Upper lobe of left lung (tissue), 4 donors: ENCODE measurements around the gene OXNAD1.

Source experiments
- CTCF ChIP-seq, 6 experiments: fragments of 450-650 bp in 4 of 6; fragments of 200-600 bp in 2 of 6; sonication (generic) in 2 of 6; IDR thresholded peaks; one replicate each; pipeline ENCODE4 v1.5.1; 2016 to 2019; ENCODE audit warnings: antibody characterized with exemption in 6 of 6
- EP300 ChIP-seq, 4 donors: sonication (generic); formaldehyde crosslinking; IDR thresholded peaks; one replicate each; pipeline ENCODE4 v1.5.1; 2017; ENCODE audit warnings: antibody characterized with exemption in 4 of 4, control low read depth in 2 of 4
- POLR2A ChIP-seq, 4 donors: fragments of 450-650 bp; IDR thresholded peaks; one replicate each; pipeline ENCODE4 v1.5.1; 2016 to 2017; ENCODE audit warnings: antibody characterized with exemption in 4 of 4, mild to moderate bottlenecking in 2 of 4

GRCh38 chr3:16303037-16303575, 38.1 kb downstream of the OXNAD1 start:
- TF ChIP-seq CTCF (IDR thresholded peaks at IDR 0.05) (no peak), EP300 (IDR thresholded peaks at IDR 0.05) (no peak), POLR2A (IDR thresholded peaks at IDR 0.05) (no peak)
